Coronary artery (tissue), 2 donors: ENCODE measurements around the gene CREBBP.
"Not testable (repeated sequence)": the region's sequence is repeated elsewhere in the genome, so short reads cannot be mapped to it uniquely, and the experiment has no call there.

ENCODE experiments used
- DNase-seq: peaks from one replicate; pipeline ENCODE4 v3.0.0-alpha.2; 2017; ENCODE audit warnings: low spot score
- H3K27ac ChIP-seq, 2 donors: fragments of 200-600 bp; sonication (generic); one replicate each; pipeline ENCODE4 v1.5.1; 2016 to 2019
- H3K4me3 ChIP-seq: fragments of 200-600 bp; sonication (generic); 2 replicates; pipeline ENCODE4 v1.5.1; 2016; ENCODE audit warnings: mild to moderate bottlenecking, moderate library complexity
- CTCF ChIP-seq: fragments of 200-600 bp; sonication (generic); IDR thresholded peaks from one replicate; pipeline ENCODE4 v1.5.1; 2019; ENCODE audit warnings: antibody characterized with exemption

CREBBP gene

GRCh38 chr16:3880623-3881498, at the start of gene CREBBP:
Gene CREBBP (minus strand): TSS chr16:3880713. CDS start chr16:3879916, 797 bp downstream.
- no peak for TF ChIP-seq CTCF
- Histone ChIP-seq H3K4me3 (peak within 1 kb of the TSS; percentile 99), H3K27ac (peak within 1 kb of the TSS; percentile 71 to 99)
- peak; percentile 88 for DNase-seq

- not testable (repeated sequence) for H3K4me3 ChIP-seq
These were observed 46.6 kb upstream of the CREBBP start for GRCh38 chr16:3927147-3927546.

GRCh38 chr16:3924763-3925162, 44.2 kb upstream of the CREBBP start:
- Histone ChIP-seq H3K4me3 (no peak overlapping the region), H3K27ac (no peak overlapping the region)
- DNase-seq, result no peak
- no peak for TF ChIP-seq CTCF

More at GRCh38 chr16:3927147-3927546, 46.6 kb upstream of the CREBBP start:
- H3K27ac ChIP-seq, DNase-seq: not testable (repeated sequence)

- DNase-seq, result no peak
- Histone ChIP-seq H3K27ac (no peak overlapping the region), H3K4me3 (no peak overlapping the region)
- TF ChIP-seq CTCF, result no peak
These were observed 41.7 kb upstream of the CREBBP start for GRCh38 chr16:3922241-3922640.

- no peak overlapping the region for H3K4me3 ChIP-seq
- TF ChIP-seq CTCF, result no peak
- no peak overlapping the region for H3K27ac ChIP-seq
- DNase-seq, result no peak
These were observed 39.7 kb upstream of the CREBBP start for GRCh38 chr16:3920206-3920605.

- TF ChIP-seq CTCF, result no peak
- no peak overlapping the region for H3K4me3 ChIP-seq
- no peak for DNase-seq
- no peak overlapping the region for H3K27ac ChIP-seq
These were observed 38.9 kb upstream of the CREBBP start for GRCh38 chr16:3919413-3919812.

GRCh38 chr16:3915426-3916260, 35.1 kb upstream of the CREBBP start:
- DNase-seq, result no peak
- TF ChIP-seq CTCF, result no peak
- Histone ChIP-seq H3K27ac (no peak overlapping the region), H3K4me3 (no peak overlapping the region)
